ENCODE results near the gene ZNF584. TPM values are rescaled to one million over a fixed set of nuclear protein-coding genes. Genes with fewer than 3 reads are reported as not detected.

The ZNF584 gene
- polyA plus RNA-seq (17.9 and 29.6 TPM in 2 replicates), polyA minus RNA-seq (33.8 and 38.7 TPM in 2 replicates)

- no peak for TF ChIP-seq EZH2 (IDR thresholded peaks at IDR 0.05; ENCODE audit: borderline replicate concordance, insufficient read depth, low read length, poor library complexity, severe bottlenecking)
- peak; percentile 32 for TF ChIP-seq REST (IDR thresholded peaks at IDR 0.05; ENCODE audit: borderline replicate concordance)
- peak; percentile 98 for TF ChIP-seq MXI1 (conservative IDR thresholded peaks at IDR 0.05; ENCODE audit: poor library complexity, severe bottlenecking)
- peak; percentile 71 for TF ChIP-seq TAF1 (IDR thresholded peaks at IDR 0.05; ENCODE audit: low read depth)
- peak; percentile 97 for TF ChIP-seq POLR2AphosphoS5 (IDR thresholded peaks at IDR 0.05)
- TF ChIP-seq EP300 (conservative IDR thresholded peaks at IDR 0.05; ENCODE audit: poor library complexity, severe bottlenecking), result peak; percentile 28
- peak; percentile 48 for TF ChIP-seq CTCF (IDR thresholded peaks at IDR 0.05; ENCODE audit: poor library complexity, severe bottlenecking)
- no peak for TF ChIP-seq SMC3 (conservative IDR thresholded peaks at IDR 0.05; ENCODE audit: poor library complexity)
- no peak for TF ChIP-seq RAD21 (conservative IDR thresholded peaks at IDR 0.05)
- Histone ChIP-seq H3K4me2 (ENCODE audit: low read length) (peak within 1 kb of the TSS; percentile 91), H3K36me3 (ENCODE audit: insufficient read depth, low read length) (no peaks in the 10 kb centered on the region), H3K27ac (ENCODE audit: low read length) (peak within 1 kb of the TSS; percentile 89), H3K9me2 (ENCODE audit: insufficient read depth, low read length) (no peaks in the 10 kb centered on the region), H3K9ac (ENCODE audit: low read length) (peak within 1 kb of the TSS; percentile 90), H2AFZ (ENCODE audit: low read depth, low read length) (peak within 1 kb of the TSS; percentile 60), H3K9me3 (ENCODE audit: low read length) (no peaks in the 10 kb centered on the region), H3K4me3 (ENCODE audit: low read length) (peak within 1 kb of the TSS; percentile 99), H3F3A (ENCODE audit: insufficient read depth, low read length, poor library complexity, severe bottlenecking) (no peaks in the 10 kb centered on the region), H3K27me3 (ENCODE audit: insufficient read depth, low read depth, low read length) (no peaks in the 10 kb centered on the region), H3K79me2 (replicated peaks; ENCODE audit: insufficient read depth, low read length) (peaks cover 12% of the 10 kb centered on the region), H4K20me1 (ENCODE audit: insufficient read depth) (no peaks in the 10 kb centered on the region)
Measured at GRCh38 chr19:58408152-58409009, at the start of gene ZNF584. Gene ZNF584 (plus strand): TSS chr19:58408649. CDS start chr19:58409148, 499 bp downstream.

GRCh38 chr19:58361900-58362271, 46.6 kb upstream of the ZNF584 start:
- H3F3A ChIP-seq (ENCODE audit: insufficient read depth, low read length, poor library complexity, severe bottlenecking), result peaks cover 5% of the 10 kb centered on the region
- no peaks in the 10 kb centered on the region for H3K36me3 ChIP-seq (ENCODE audit: insufficient read depth, low read length)
- no peaks in the 10 kb centered on the region for H3K79me2 ChIP-seq (replicated peaks; ENCODE audit: insufficient read depth, low read length)
- H3K27me3 ChIP-seq (ENCODE audit: insufficient read depth, low read depth, low read length), result no peaks in the 10 kb centered on the region
- peak overlapping the region; percentile 96 for H3K9ac ChIP-seq (ENCODE audit: low read length)
- no peaks in the 10 kb centered on the region for H3K9me3 ChIP-seq (ENCODE audit: low read length)
- H3K27ac ChIP-seq (ENCODE audit: low read length), result peak overlapping the region; percentile 94
- H3K4me3 ChIP-seq (ENCODE audit: low read length), result peak overlapping the region; percentile 96
- H3K9me2 ChIP-seq (ENCODE audit: insufficient read depth, low read length), result no peaks in the 10 kb centered on the region
- H4K20me1 ChIP-seq (ENCODE audit: insufficient read depth), result no peaks in the 10 kb centered on the region
- peak overlapping the region; percentile 78 for H2AFZ ChIP-seq (ENCODE audit: low read depth, low read length)
- H3K4me2 ChIP-seq (ENCODE audit: low read length), result peak overlapping the region; percentile 80
- no peak for TF ChIP-seq EP300 (conservative IDR thresholded peaks at IDR 0.05; ENCODE audit: poor library complexity, severe bottlenecking)
- TF ChIP-seq CTCF (IDR thresholded peaks at IDR 0.05; ENCODE audit: poor library complexity, severe bottlenecking), result no peak
- TF ChIP-seq TAF1 (IDR thresholded peaks at IDR 0.05; ENCODE audit: low read depth), result no peak
- no peak for TF ChIP-seq SMC3 (conservative IDR thresholded peaks at IDR 0.05; ENCODE audit: poor library complexity)
- TF ChIP-seq POLR2AphosphoS5 (IDR thresholded peaks at IDR 0.05), result no peak

Data from neural cell (in vitro differentiated cells).